ENCODE measurements around the gene PATJ. TPM values are rescaled to one million over a fixed set of nuclear protein-coding genes. Genes with fewer than 3 reads are reported as not detected.

PATJ gene
- total and polyA plus RNA-seq, 2 experiments from 2014 or later, result 35.3 to 68.4 TPM

DNA sequence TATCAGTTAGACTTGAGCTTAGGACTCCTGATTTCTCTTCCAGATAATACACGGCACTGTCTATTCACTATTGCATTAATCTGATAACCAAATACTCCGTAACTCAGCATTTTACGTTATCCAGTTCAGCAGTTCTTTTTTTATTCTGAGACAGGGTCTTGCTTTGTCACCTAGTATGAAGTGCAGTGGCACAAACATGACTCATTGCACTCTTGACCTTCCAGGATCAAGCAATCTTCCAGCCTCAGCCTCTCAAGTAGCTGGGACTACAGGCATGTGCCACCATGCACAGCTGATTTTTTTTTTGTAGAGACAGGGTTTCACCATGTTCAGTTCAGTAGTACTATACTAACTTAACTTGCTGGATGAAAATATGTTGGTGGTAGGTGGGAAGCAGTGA is 156.4 kb downstream of the PATJ start:
- Histone ChIP-seq H3K36me3 (ENCODE audit: insufficient read depth) (peaks cover 3% of the 10 kb centered on the region; the same call in 1 of the 2 replicates), H3K27ac (ENCODE audit: low read depth) (no peak overlapping the region), H2AFZ (no peak overlapping the region), H3K27me3 (ENCODE audit: insufficient read depth) (no peaks in the 10 kb centered on the region), H3K4me2 (no peak overlapping the region), H3K79me2 (replicated peaks; ENCODE audit: insufficient read depth) (no peaks in the 10 kb centered on the region), H4K20me1 (replicated peaks; ENCODE audit: insufficient read depth) (no peaks in the 10 kb centered on the region), H3K4me1 (ENCODE audit: insufficient read depth) (no peaks in the 10 kb centered on the region), H3K9me2 (ENCODE audit: insufficient read depth) (no peaks in the 10 kb centered on the region), H3K4me3 (no peak overlapping the region), H3F3A (replicated peaks; ENCODE audit: low read depth) (no peaks in the 10 kb centered on the region)
- H3K4me1 Mint-ChIP-seq, result no peaks in the 10 kb centered on the region
- DNase-seq (ENCODE audit: low spot score), result no peak
- no peaks in the 10 kb centered on the region for H3K27me3 Mint-ChIP-seq (ENCODE audit: insufficient read depth, low read depth, poor library complexity)
- no peak for TF ChIP-seq CREB1 (CRISPR knock-in tag; IDR thresholded peaks at IDR 0.05; ENCODE audit: low read depth)
- TF ChIP-seq POLR2AphosphoS5 (IDR thresholded peaks at IDR 0.05; ENCODE audit: low read depth), result no peak
- TF ChIP-seq, protein P1, sequence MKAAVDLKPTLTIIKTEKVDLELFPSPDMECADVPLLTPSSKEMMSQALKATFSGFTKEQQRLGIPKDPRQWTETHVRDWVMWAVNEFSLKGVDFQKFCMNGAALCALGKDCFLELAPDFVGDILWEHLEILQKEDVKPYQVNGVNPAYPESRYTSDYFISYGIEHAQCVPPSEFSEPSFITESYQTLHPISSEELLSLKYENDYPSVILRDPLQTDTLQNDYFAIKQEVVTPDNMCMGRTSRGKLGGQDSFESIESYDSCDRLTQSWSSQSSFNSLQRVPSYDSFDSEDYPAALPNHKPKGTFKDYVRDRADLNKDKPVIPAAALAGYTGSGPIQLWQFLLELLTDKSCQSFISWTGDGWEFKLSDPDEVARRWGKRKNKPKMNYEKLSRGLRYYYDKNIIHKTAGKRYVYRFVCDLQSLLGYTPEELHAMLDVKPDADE (IDR thresholded peaks at IDR 0.05), result no peak
- TF ChIP-seq NANOG (IDR thresholded peaks at IDR 0.05; ENCODE audit: borderline replicate concordance), result no peak
- TF ChIP-seq, protein P2, sequence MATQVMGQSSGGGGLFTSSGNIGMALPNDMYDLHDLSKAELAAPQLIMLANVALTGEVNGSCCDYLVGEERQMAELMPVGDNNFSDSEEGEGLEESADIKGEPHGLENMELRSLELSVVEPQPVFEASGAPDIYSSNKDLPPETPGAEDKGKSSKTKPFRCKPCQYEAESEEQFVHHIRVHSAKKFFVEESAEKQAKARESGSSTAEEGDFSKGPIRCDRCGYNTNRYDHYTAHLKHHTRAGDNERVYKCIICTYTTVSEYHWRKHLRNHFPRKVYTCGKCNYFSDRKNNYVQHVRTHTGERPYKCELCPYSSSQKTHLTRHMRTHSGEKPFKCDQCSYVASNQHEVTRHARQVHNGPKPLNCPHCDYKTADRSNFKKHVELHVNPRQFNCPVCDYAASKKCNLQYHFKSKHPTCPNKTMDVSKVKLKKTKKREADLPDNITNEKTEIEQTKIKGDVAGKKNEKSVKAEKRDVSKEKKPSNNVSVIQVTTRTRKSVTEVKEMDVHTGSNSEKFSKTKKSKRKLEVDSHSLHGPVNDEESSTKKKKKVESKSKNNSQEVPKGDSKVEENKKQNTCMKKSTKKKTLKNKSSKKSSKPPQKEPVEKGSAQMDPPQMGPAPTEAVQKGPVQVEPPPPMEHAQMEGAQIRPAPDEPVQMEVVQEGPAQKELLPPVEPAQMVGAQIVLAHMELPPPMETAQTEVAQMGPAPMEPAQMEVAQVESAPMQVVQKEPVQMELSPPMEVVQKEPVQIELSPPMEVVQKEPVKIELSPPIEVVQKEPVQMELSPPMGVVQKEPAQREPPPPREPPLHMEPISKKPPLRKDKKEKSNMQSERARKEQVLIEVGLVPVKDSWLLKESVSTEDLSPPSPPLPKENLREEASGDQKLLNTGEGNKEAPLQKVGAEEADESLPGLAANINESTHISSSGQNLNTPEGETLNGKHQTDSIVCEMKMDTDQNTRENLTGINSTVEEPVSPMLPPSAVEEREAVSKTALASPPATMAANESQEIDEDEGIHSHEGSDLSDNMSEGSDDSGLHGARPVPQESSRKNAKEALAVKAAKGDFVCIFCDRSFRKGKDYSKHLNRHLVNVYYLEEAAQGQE (IDR thresholded peaks at IDR 0.05; ENCODE audit: unreplicated experiment), result no peak
- TF ChIP-seq, protein P3, sequence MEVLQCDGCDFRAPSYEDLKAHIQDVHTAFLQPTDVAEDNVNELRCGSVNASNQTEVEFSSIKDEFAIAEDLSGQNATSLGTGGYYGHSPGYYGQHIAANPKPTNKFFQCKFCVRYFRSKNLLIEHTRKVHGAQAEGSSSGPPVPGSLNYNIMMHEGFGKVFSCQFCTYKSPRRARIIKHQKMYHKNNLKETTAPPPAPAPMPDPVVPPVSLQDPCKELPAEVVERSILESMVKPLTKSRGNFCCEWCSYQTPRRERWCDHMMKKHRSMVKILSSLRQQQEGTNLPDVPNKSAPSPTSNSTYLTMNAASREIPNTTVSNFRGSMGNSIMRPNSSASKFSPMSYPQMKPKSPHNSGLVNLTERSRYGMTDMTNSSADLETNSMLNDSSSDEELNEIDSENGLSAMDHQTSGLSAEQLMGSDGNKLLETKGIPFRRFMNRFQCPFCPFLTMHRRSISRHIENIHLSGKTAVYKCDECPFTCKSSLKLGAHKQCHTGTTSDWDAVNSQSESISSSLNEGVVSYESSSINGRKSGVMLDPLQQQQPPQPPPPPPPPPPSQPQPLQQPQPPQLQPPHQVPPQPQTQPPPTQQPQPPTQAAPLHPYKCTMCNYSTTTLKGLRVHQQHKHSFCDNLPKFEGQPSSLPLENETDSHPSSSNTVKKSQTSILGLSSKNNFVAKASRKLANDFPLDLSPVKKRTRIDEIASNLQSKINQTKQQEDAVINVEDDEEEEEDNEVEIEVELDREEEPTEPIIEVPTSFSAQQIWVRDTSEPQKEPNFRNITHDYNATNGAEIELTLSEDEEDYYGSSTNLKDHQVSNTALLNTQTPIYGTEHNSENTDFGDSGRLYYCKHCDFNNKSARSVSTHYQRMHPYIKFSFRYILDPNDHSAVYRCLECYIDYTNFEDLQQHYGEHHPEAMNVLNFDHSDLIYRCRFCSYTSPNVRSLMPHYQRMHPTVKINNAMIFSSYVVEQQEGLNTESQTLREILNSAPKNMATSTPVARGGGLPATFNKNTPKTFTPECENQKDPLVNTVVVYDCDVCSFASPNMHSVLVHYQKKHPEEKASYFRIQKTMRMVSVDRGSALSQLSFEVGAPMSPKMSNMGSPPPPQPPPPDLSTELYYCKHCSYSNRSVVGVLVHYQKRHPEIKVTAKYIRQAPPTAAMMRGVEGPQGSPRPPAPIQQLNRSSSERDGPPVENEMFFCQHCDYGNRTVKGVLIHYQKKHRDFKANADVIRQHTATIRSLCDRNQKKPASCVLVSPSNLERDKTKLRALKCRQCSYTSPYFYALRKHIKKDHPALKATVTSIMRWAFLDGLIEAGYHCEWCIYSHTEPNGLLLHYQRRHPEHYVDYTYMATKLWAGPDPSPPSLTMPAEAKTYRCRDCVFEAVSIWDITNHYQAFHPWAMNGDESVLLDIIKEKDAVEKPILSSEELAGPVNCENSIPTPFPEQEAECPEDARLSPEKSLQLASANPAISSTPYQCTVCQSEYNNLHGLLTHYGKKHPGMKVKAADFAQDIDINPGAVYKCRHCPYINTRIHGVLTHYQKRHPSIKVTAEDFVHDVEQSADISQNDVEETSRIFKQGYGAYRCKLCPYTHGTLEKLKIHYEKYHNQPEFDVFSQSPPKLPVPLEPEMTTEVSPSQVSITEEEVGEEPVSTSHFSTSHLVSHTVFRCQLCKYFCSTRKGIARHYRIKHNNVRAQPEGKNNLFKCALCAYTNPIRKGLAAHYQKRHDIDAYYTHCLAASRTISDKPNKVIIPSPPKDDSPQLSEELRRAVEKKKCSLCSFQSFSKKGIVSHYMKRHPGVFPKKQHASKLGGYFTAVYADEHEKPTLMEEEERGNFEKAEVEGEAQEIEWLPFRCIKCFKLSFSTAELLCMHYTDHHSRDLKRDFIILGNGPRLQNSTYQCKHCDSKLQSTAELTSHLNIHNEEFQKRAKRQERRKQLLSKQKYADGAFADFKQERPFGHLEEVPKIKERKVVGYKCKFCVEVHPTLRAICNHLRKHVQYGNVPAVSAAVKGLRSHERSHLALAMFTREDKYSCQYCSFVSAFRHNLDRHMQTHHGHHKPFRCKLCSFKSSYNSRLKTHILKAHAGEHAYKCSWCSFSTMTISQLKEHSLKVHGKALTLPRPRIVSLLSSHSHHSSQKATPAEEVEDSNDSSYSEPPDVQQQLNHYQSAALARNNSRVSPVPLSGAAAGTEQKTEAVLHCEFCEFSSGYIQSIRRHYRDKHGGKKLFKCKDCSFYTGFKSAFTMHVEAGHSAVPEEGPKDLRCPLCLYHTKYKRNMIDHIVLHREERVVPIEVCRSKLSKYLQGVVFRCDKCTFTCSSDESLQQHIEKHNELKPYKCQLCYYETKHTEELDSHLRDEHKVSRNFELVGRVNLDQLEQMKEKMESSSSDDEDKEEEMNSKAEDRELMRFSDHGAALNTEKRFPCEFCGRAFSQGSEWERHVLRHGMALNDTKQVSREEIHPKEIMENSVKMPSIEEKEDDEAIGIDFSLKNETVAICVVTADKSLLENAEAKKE (CRISPR knock-in tag; IDR thresholded peaks at IDR 0.05), result no peak
- TF ChIP-seq ZNF331 (CRISPR knock-in tag; IDR thresholded peaks at IDR 0.05; ENCODE audit: low read depth), result no peak
- TF ChIP-seq, protein P4, sequence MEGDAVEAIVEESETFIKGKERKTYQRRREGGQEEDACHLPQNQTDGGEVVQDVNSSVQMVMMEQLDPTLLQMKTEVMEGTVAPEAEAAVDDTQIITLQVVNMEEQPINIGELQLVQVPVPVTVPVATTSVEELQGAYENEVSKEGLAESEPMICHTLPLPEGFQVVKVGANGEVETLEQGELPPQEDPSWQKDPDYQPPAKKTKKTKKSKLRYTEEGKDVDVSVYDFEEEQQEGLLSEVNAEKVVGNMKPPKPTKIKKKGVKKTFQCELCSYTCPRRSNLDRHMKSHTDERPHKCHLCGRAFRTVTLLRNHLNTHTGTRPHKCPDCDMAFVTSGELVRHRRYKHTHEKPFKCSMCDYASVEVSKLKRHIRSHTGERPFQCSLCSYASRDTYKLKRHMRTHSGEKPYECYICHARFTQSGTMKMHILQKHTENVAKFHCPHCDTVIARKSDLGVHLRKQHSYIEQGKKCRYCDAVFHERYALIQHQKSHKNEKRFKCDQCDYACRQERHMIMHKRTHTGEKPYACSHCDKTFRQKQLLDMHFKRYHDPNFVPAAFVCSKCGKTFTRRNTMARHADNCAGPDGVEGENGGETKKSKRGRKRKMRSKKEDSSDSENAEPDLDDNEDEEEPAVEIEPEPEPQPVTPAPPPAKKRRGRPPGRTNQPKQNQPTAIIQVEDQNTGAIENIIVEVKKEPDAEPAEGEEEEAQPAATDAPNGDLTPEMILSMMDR (conservative IDR thresholded peaks at IDR 0.05; ENCODE audit: low read depth in 2 of 2), result no peak
- no peak for TF ChIP-seq EZH2 (IDR thresholded peaks at IDR 0.05; ENCODE audit: low read depth, unreplicated experiment)
- no peak for TF ChIP-seq STAT1 (IDR thresholded peaks at IDR 0.05; ENCODE audit: unreplicated experiment)
- no peak for TF ChIP-seq EZH2phosphoT487 (IDR thresholded peaks at IDR 0.05; ENCODE audit: unreplicated experiment)
- no peak for TF ChIP-seq ZNF114 (CRISPR knock-in tag; IDR thresholded peaks at IDR 0.05)
- TF ChIP-seq JUNB (IDR thresholded peaks at IDR 0.05; ENCODE audit: unreplicated experiment), result no peak
- no peak for ATAC-seq
- H3K36me3 Mint-ChIP-seq (ENCODE audit: low read depth), result peaks cover 35% of the 10 kb centered on the region
- no peak overlapping the region for H3K27ac Mint-ChIP-seq
- peaks cover 8% of the 10 kb centered on the region; the same call in 2 of the 3 replicates for H3K9me3 Mint-ChIP-seq
- H3K4me3 Mint-ChIP-seq, result no peak overlapping the region
